LoVo (cell line): Measurements from ENCODE around the gene ZNF107.
A peak's percentile ranks its signal among the peaks of the same experiment; 100 is the strongest.
"Not testable (repeated sequence)": the region's sequence is repeated elsewhere in the genome, so short reads cannot be mapped to it uniquely, and the experiment has no call there.

Source experiments
- DNase-seq: peaks from one replicate; pipeline ENCODE4 v3.0.0-alpha.2; 2016; ENCODE audit warnings: low spot score

Gene ZNF107

GRCh38 chr7:64733550-64734240 lies 67.8 kb downstream of the ZNF107 start:
- DNase-seq: peak; percentile 16

- no peak for DNase-seq
Measured at GRCh38 chr7:64736575-64736974, 70.6 kb downstream of the ZNF107 start.

DNA sequence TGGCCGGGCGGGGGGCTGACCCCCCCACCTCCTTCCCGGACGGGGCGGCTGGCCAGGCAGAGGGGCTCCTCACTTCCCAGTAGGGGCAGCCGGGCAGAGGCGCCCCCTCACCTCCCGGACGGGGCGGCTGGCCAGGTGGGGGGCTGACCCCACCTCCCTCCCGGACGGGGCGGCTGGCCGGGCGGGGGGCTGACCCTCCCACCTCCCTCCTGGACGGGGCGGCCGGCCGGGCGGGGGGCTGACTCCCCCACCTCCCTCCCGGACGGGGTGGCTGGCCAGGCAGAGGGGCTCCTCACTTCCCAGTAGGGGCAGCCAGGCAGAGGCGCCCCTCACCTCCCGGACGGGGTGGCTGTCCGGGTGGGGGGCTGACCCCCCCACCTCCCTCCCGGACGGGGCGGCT lies 72.5 kb downstream of the ZNF107 start:
- DNase-seq: not testable (repeated sequence)

DNA sequence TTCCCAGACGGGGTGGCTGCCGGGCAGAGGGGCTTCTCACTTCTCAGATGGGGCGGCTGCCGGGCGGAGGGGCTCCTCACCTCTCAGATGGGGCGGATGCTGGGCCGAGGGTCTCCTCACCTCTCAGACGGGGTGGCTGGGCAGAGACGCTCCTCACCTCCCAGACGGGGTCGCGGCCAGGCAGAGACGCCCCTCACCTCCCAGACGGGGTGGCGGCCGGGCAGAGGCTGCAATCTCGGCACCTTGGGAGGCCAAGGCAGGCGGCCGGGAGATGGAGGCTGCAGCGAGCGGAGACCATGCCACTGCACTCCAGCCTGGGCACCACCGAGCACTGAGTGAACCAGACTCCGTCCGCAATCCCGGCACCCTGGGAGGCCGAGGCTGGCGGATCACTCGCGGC lies 73.0 kb downstream of the ZNF107 start:
- DNase-seq: not testable (repeated sequence)

GRCh38 chr7:64744680-64745079 lies 78.7 kb downstream of the ZNF107 start:
- DNase-seq: peak; percentile 5

DNA sequence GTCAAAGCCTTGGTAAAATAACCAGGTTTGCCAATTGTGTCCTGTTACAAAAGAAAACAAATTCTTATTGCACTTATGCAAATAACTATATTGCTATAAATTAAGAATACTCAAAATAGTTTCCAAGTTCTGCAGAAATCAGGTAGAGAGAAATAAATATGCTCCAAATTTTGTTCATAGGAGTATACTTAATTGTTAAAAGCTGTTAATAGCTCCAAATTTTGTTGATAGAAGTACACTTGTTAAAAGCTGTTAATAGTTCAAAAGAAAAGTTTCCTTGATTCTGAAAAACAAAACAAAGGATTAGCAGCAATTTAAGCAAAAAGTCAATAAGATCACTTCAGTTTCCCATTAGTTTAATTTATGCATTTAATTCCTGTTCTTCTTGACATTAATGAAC lies 81.9 kb downstream of the ZNF107 start:
- DNase-seq: no peak

GRCh38 chr7:64753032-64753431 lies 87.1 kb downstream of the ZNF107 start:
- no peak for DNase-seq

- DNase-seq: no peak
Measured at GRCh38 chr7:64755865-64756264, 89.9 kb downstream of the ZNF107 start.

DNA sequence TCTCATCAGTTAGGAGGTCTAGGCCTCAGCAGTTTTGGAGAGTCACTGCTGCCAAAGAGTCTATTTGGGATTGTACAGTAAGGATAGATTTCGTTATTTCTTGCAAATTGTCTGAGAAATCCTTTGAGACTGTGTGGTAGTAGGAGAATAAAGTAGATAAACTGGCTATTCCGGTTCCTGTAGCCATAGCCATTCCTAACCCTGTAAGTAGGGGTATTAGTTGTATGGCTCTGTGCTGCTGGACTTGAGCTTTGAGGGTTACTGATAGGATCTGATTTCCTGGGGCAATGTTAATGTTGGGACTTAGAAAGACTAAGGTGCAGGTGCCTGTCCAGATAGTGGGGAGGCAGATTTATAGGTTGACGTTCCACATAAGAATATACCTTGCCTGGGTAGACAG lies 92.2 kb downstream of the ZNF107 start:
- DNase-seq: no peak
